Smooth muscle cell of the brain vasculature (primary cell): ENCODE data around the gene PTPRG.
A peak's percentile ranks its signal among the peaks of the same experiment; 100 is the strongest.

ENCODE experiments used
- DNase-seq: peaks from one replicate; pipeline ENCODE4 v3.0.0-alpha.2; 2012; ENCODE audit warnings: low read depth, low spot score

Gene PTPRG

DNA sequence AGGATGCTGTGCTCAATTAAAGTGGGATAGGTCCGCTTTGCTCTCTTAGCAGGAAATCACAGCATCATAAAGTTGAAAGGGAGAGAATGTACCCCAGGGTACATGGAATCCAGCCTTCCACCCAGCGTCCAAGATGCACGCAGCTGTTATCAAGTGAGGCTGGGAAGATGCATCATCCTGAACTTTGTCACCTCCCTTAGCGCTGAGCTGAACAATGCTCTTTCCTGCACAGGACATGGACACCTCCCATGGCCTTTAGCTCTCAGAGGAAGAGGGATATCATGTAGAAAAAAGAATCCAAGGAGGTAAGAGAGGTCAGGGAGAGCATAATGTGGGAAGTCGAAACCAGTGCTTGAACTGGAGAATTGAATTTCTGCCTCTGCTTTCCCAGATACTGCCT, 619.1 kb downstream of the PTPRG start:
- DNase-seq: no peak

DNA sequence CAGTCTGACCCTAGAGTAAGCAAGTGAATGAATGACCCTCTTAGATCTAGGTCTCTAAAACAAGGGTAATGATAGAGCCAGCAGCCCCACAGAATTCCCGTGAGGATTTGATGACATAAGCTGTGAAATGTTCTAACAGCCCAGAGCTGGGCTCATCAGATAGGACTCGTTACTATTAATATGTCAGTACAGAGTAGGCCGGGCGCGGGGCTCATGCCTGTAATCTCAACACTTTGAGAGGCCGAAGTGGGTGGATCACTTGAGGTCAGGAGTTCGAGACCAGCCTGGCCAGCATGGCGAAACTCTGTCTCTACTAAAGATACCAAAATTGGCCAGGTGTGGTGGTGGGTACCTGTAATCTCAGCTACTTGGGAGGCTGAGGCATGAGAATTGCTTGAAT, 621.7 kb downstream of the PTPRG start:
- DNase-seq: no peak

GRCh38 chr3:62183969-62184368, 622.6 kb downstream of the PTPRG start:
- no peak for DNase-seq

GRCh38 chr3:62184559-62184958, 623.2 kb downstream of the PTPRG start:
- DNase-seq: no peak

DNA sequence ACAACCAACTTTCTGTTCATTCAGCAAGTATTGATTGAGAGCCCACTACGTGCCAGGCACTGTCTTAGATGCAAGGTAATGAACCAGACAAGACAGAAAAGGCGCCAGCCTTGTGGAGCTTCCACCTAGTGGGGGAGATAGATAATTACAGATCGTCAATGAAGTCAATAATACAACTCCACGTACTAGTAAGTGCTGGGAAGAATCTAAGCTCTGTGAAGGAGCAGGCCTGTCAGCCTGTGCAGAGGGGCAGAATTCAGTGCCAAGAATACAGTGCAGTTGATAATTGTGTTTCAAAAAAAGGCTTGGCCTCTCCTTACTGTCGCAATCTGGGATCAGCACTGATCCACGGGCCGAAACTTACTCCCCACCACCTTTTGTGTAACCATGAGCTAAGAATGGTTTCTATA, 625.7 kb downstream of the PTPRG start:
- DNase-seq: no peak

DNA sequence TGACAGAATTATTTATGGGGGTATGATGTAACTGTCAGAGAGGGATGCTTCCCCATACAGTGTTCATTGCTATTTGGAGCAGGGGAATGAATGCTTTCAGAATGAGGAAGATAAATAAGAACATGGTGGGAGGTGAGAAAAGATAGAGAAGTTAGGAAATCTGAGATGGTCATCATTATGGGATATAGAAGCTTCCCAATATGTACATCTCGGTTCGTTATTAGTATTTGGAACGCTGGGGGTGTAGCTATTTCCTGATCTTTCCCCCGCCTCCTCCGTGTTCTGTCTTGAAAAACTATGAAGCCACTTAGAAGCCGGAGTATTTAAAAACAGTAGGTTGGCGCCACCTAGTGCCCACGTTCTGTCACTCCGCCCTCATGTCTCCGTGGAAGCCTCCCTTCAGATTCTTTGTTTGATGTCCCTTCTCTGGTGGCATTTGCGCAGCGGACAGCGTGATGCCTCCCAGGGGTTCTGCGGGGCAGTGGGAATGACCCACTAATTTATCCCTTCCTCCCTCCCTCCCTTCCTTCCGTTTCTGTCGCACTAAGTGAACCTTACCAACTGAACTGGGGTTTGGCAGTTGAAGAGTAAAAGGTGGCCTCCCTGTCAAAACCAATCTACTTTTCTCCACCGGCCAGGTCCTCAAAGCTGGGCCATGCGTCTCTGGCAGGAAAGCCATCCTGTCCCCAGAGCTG, 627.5 kb downstream of the PTPRG start:
- peak; percentile 52 for DNase-seq

DNA sequence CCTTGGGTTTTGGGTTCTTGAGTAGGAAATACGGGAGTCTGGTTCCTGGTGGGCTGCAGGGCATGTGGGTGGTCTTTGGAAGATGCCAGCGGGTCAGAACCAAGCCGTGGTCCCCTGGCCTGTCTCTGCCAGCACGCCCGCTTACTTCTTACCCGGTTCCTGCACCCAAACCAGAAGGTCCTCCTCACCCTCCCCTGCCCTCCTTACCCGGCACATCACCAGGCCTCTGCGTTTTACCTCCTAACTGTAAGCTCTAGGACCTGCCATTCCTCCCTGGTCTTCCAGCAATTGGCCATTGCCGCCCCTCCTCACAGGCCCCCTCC, 628.0 kb downstream of the PTPRG start:
- no peak for DNase-seq

DNA sequence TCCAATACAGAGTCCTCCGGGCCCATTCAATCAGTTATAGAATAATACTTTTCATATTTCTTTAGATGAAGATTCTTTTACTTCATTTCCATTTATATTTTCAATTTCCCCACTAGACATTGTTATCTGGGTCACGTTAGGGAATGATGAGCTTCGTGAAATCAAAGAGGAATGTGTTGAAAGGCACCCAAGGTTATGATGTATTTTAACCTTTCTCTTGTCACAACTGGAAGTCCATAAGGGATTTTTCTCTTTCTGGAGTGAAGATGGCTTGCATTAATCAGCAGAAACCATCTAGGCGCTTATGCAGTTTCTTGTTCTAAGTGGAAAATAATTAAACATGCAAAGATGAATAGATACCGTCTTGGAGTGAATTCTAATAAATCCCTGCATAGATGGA, 631.5 kb downstream of the PTPRG start:
- DNase-seq: no peak

GRCh38 chr3:62193586-62194345, 632.4 kb downstream of the PTPRG start:
- no peak for DNase-seq

DNA sequence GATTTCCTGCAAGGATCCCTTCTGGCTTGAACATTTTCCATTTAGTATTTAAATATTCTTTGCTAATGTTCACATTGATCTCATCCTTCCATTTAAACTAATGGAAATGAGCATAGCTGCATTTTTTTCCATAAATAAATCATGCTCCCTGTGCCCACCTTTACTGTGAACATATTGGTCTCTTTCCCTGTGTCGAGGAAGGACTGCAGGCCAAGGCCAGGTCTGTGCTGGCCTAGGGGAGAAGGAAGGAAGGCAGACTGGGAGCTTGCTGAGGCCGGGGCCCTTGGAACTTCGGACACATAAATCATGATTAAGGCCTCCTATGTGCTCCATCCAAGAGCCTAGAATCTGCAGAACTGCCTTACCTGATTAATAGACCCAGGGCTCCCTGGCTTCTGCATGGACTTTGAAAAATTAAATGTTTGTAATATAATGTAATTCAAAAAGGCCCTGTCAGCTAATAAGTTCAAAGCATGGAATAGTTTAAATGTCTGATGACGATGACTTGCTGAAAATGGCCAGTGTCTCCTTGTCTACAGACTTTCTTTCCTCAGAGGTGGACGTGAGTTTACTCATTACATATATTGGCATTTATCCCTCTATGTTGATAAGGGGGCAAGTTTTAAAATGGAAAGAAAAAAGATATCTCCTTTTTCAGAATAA, 636.1 kb downstream of the PTPRG start:
- DNase-seq: no peak

DNA sequence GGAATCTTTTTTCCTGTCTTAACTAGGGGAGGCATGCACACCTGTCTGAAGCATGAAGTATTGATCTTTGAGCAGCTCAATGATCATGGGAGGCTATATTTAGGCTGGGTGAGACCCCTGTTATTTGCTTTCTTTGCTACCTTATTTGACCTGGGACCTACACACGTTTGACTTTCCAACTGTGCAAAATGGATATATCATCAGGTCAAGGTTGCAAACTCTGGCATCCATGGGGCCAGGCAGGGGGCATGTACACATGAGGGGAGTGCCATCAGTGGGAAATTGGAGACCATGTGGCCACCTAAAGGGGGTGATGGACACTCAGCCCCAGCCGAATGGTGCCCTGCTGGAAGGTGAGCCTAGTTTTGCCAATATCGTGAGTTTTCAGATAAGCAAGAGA, 637.8 kb downstream of the PTPRG start:
- DNase-seq: no peak

DNA sequence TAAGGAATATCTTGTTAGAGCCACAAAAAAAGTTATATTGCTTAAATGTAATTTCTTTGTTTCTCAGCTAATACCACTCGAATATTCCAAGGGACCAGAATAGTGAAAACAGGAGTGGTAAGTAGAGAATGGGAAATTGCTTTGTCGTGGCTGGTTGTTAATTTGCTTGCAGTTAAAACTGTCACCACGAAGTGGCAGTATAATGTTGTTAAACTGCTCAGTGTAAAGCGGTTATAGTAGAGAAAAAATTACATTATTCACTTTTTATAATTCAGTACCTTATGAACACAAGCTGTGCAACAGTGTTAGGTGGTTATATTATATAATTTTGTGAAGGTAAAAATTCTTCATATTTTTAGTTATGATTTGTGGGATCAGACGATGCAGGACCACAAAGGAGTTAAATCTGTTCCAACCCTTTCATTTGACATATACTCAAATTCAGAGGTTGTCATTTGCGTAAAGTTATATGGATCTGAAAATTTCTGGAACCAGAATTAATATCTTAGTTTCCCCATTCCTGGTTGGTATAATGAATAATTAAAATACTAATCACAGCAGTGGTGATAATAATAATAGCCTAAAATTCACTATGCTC, 640.2 kb downstream of the PTPRG start:
- DNase-seq: peak; percentile 6

DNA sequence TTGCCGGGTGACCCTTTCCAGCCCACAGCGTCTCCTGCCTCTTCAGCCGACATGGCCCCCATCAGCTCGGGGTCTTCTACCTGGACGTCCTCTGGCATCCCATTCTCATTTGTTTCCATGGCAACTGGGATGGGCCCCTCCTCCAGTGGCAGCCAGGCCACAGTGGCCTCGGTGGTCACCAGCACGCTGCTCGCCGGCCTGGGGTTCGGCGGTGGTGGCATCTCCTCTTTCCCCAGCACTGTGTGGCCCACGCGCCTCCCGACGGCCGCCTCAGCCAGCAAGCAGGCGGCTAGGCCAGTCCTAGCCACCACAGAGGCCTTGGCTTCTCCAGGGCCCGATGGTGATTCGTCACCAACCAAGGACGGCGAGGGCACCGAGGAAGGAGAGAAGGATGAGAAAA, 641.8 kb downstream of the PTPRG start:
- DNase-seq: no peak

GRCh38 chr3:62203561-62203960, 642.2 kb downstream of the PTPRG start:
- DNase-seq: no peak

DNA sequence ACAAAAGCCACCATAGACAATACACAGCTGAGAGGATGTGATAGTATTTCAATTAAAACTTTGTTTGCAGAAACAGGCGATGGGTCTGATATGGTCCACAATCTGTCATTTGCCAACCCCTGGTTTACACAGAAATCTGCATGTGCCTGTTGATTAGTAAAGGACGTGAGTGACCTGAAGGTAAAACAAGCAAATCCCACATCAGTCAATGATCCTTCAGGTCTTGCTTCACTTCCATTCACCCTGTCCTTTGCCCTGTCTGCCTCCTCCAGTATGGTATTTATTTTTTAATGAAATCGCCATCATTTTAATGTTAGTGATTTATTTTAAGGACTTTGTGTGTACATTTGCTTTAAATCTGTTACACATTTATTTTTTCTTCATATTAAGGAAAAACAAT, 645.8 kb downstream of the PTPRG start:
- DNase-seq: no peak

DNA sequence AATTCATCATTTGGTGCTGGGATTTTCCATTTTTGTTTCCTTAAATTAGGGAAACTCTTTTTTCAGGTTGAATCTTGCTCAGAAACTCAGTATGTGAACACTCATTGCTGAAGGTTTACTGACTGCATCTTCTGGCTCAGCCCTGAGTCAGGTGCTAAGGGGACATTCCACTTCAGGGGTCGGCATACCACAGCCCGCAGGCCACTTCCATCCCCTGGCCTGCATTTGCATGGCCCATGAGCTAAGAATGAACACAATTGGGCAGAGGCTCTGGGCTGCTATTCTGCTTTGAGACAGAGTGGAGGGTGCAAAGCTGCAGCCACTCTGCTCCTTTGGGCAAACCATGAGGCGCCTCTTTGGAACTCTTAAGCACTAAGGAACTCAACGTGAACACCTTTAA, 647.0 kb downstream of the PTPRG start:
- no peak for DNase-seq

GRCh38 chr3:62209101-62209500, 647.7 kb downstream of the PTPRG start:
- DNase-seq: no peak

- DNase-seq: no peak
These were observed 648.6 kb downstream of the PTPRG start for GRCh38 chr3:62210011-62210410.

DNA sequence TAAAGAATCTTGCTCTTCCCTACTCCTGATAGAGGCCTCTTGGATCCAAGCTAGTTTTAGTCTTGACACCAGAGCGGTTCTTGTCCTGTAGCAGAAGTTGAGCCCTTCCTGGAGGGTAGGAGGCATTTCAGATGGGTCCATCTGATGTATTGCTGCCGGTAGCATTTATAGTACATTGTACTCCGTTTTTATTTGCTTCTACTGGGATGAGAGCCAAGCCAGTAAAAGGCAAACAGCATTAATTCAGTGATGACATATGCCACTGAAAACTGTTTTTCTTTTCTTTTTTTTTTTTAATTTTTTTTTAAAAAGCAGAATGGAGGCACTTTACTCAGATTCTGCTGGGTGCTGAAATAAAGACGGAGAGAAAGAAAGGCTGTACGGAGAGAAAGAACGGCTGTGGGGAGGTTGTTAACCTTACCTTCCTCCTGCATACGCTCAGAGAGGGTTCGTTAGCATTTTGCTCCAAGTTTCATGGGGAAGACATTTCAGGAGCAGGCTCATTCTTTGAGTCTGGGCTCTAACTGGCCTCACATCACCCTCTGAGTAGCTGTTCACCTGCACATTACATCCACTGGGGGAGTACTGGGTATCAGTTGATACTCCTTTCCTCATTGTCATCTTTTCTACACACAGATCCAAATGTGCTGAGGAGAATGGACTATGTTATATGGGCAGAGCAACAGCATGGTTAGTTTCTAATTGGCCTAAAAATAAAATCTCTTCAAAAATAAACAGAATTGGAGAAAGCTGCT, 650.5 kb downstream of the PTPRG start:
- DNase-seq: no peak

DNA sequence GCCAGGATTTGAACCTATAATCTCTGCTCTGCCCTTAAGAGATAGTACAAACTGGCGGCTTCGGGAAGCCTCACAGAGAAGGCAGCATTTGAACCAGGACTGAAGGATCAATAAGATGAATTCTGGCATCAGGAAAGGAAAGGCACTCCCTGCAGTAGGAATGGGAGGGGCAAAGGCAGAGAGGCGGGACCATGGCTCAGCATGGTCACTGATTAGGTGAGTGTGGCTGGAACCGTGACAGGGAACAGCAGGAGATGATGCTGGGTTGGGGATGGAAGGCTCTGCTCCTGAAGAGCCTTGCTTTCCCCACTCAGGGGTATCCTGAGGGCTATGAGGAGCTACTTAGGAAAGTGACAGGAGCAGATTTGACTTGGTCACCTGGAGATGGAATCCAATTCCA, 653.5 kb downstream of the PTPRG start:
- no peak for DNase-seq

DNA sequence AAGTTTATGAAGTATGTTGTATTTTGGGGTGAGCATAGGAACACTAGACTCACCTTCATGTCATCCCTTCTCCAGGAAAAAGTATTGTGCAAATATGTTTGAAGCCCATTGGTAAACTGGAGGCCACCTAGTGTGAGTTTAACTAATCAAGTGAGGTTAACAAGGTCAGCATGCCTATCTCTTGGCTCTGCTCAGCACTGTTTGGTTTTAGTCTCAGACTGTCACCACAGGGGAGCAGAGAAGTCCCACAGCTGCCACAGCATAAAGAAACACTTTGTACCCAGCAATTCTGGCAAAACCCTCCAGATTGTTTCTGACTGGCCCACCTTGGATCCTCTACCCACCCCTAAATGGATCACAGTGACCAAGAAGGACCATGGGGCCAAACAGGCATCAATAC, 659.2 kb downstream of the PTPRG start:
- no peak for DNase-seq

DNA sequence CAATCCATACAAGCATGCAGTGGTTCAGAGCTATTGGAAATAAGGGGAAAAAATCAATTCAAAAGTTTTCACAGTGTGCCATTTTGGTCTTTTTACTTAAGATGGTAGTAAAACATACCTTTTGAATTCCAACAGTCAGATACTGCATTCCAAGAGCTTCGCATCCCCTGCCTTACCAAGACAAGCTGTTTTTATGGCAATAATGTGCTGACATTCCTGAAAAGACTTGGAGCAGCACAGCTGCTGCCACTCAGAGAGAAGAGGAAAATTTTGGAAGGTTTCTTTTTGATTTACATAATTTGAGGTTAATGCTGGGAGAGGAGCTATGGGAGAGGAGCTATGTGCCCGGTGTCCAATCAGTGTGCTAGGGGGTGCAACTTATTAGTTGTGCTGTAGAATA, 663.7 kb downstream of the PTPRG start:
- no peak for DNase-seq
